ENCODE results near the gene SERPINE3. TPM values are rescaled to one million over a fixed set of nuclear protein-coding genes. Genes with fewer than 3 reads are reported as not detected.

The SERPINE3 gene
- total and polyA plus RNA-seq, 8 donors = 0.55 TPM; not detected in 7

DNA sequence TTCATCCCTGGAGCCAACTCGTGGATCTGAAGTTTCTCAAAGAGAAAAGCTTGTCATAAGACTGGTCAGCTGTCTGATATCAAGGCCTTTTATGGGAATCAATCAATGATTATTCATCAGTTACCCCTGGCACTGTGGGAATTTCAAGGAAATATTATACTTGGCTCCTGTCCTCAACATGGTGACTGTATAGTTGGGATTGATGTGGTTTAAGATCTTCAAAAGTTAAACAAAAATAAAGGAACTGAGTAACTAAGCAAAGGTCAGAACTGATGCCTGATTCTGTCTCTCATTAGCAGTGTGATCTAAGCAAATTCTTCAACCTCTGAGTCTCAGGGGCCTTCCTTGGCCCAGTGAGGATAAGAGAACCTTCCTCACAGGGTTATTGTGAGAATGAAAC is 22.2 kb upstream of the SERPINE3 start:
- H3K36me3 ChIP-seq = no peaks in the 10 kb centered on the region
- no peak for DNase-seq
- H3K27me3 ChIP-seq = no peaks in the 10 kb centered on the region
- no peak for TF ChIP-seq EP300 (IDR thresholded peaks at IDR 0.05)
- no peak for TF ChIP-seq POLR2A (IDR thresholded peaks at IDR 0.05)
- TF ChIP-seq, protein P1, sequence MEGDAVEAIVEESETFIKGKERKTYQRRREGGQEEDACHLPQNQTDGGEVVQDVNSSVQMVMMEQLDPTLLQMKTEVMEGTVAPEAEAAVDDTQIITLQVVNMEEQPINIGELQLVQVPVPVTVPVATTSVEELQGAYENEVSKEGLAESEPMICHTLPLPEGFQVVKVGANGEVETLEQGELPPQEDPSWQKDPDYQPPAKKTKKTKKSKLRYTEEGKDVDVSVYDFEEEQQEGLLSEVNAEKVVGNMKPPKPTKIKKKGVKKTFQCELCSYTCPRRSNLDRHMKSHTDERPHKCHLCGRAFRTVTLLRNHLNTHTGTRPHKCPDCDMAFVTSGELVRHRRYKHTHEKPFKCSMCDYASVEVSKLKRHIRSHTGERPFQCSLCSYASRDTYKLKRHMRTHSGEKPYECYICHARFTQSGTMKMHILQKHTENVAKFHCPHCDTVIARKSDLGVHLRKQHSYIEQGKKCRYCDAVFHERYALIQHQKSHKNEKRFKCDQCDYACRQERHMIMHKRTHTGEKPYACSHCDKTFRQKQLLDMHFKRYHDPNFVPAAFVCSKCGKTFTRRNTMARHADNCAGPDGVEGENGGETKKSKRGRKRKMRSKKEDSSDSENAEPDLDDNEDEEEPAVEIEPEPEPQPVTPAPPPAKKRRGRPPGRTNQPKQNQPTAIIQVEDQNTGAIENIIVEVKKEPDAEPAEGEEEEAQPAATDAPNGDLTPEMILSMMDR (IDR thresholded peaks at IDR 0.05) = no peak
- TF ChIP-seq POLR2AphosphoS5 (IDR thresholded peaks at IDR 0.05) = no peak
- H3K4me3 ChIP-seq = no peak overlapping the region
- H3K4me1 ChIP-seq = no peaks in the 10 kb centered on the region
- 45 to 58% (median 46%) methylated on average over 1 of the region's 1 CpG for WGBS, 5 donors
- no peak overlapping the region for H3K27ac ChIP-seq
- intact Hi-C loops (cut with DNase I; ENCODE audit: low total_unique reads) = no loop called here
- H3K9me3 ChIP-seq = no peaks in the 10 kb centered on the region

DNA sequence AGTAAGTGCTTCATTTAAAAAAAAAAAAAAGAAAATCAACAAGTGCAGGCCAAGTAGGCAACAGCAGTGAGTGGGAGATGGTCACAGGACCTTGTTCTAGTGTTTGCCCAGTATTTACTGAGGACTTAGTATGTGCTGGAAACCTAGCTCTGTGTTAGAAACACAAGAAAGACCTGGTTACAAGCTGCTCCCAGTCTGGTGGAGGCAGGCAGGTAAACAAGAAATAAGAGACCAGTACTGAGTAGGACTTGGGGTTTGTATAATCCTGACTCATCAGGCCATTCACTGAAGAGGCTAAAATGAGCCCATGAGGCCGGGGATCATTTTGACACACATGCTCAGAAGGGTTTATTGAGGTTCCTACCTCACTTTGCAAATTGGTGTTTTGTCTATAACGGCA is 21.5 kb upstream of the SERPINE3 start:
- no peak for TF ChIP-seq POLR2AphosphoS5 (IDR thresholded peaks at IDR 0.05)
- no peak for TF ChIP-seq POLR2A (IDR thresholded peaks at IDR 0.05)
- TF ChIP-seq, protein P1 (IDR thresholded peaks at IDR 0.05) = no peak
- TF ChIP-seq EP300 (IDR thresholded peaks at IDR 0.05) = no peak
- 85 to 96% (median 92%) methylated on average over 2 of the region's 2 CpGs for WGBS, 5 donors
- DNase-seq = no peak
- intact Hi-C loops (cut with DNase I; ENCODE audit: low total_unique reads) = no loop called here
- Histone ChIP-seq H3K27me3 (no peaks in the 10 kb centered on the region), H3K36me3 (no peaks in the 10 kb centered on the region), H3K4me1 (no peaks in the 10 kb centered on the region), H3K27ac (no peak overlapping the region), H3K9me3 (no peaks in the 10 kb centered on the region), H3K4me3 (no peak overlapping the region)

GRCh38 chr13:51318876-51319275 is 20.6 kb upstream of the SERPINE3 start:
- Histone ChIP-seq H3K4me1 (no peaks in the 10 kb centered on the region), H3K4me3 (no peak overlapping the region), H3K9me3 (no peaks in the 10 kb centered on the region), H3K36me3 (no peaks in the 10 kb centered on the region), H3K27me3 (no peaks in the 10 kb centered on the region), H3K27ac (no peak overlapping the region)
- no peak for DNase-seq
- TF ChIP-seq EP300 (IDR thresholded peaks at IDR 0.05) (no peak), POLR2AphosphoS5 (IDR thresholded peaks at IDR 0.05) (no peak), POLR2A (IDR thresholded peaks at IDR 0.05) (no peak)
- TF ChIP-seq, protein P1 (IDR thresholded peaks at IDR 0.05) = no peak
- intact Hi-C loops (cut with DNase I; ENCODE audit: low total_unique reads) = no loop called here
- 79 to 93% (median 87%) methylated on average over 3 of the region's 3 CpGs for WGBS, 5 donors

- 76 to 86% (median 83%) methylated on average over 2 of the region's 2 CpGs for WGBS, 5 donors
Observed at GRCh38 chr13:51321836-51322235, 17.7 kb upstream of the SERPINE3 start.

More at GRCh38 chr13:51321836-51322235, 17.7 kb upstream of the SERPINE3 start:
- intact Hi-C loops (cut with DNase I; ENCODE audit: low total_unique reads) = no loop called here
- Histone ChIP-seq H3K9me3 (no peaks in the 10 kb centered on the region), H3K4me3 (no peak overlapping the region), H3K27ac (no peak overlapping the region), H3K36me3 (no peaks in the 10 kb centered on the region), H3K4me1 (no peaks in the 10 kb centered on the region), H3K27me3 (no peaks in the 10 kb centered on the region)
- TF ChIP-seq, protein P1 (IDR thresholded peaks at IDR 0.05) = no peak
- TF ChIP-seq POLR2AphosphoS5 (IDR thresholded peaks at IDR 0.05) = no peak
- no peak for DNase-seq
